Left lung (tissue), 10 donors: Measurements from ENCODE around the gene ZCCHC8. TPM values are rescaled to one million over a fixed set of nuclear protein-coding genes. Genes with fewer than 3 reads are reported as not detected.
"Not testable (repeated sequence)": the region's sequence is repeated elsewhere in the genome, so short reads cannot be mapped to it uniquely, and the experiment has no call there.

Experiments used
- ATAC-seq: fragments of 200-7000 bp; cut with Tn5 transposase; one replicate; pipeline ENCODE4 v1.9.1; 2020; ENCODE audit warnings: moderate library complexity
- DNase-seq, 4 donors: peaks; one replicate each; pipeline ENCODE4 v3.0.0-alpha.2; 2013 to 2020
- H3K27ac ChIP-seq, 2 donors: fragments of 200-600 bp; sonication (generic) in 1 of 2; one replicate each; pipeline versions ENCODE4 v1.5.0 to v1.8.0; 2020 to 2021
- H3K27me3 ChIP-seq, 2 donors: fragments of 200-600 bp; sonication (generic) in 1 of 2; one replicate each; pipeline versions ENCODE4 v1.5.0 to v1.8.0; 2020 to 2021
- H3K36me3 ChIP-seq, 2 donors: fragments of 200-600 bp; sonication (generic) in 1 of 2; one replicate each; pipeline versions ENCODE4 v1.5.0 to v1.8.0; 2020 to 2021
- H3K4me1 ChIP-seq, 2 donors: fragments of 200-600 bp; one replicate each; pipeline ENCODE4 v1.8.0; 2021
- H3K4me3 ChIP-seq, 2 donors: fragments of 200-600 bp; sonication (generic) in 1 of 2; one replicate each; pipeline versions ENCODE4 v1.5.0 to v1.8.0; 2020 to 2021; ENCODE audit warnings: mild to moderate bottlenecking in 1 of 2
- H3K9me3 ChIP-seq, 2 donors: fragments of 200-600 bp; sonication (generic) in 1 of 2; one replicate each; pipeline versions ENCODE4 v1.5.0 to v1.8.0; 2020 to 2021
- intact Hi-C, 2 donors: fragments of 100-400 bp; cut with DNase I; formaldehyde crosslinking; loops; one replicate each; pipeline versions ENCODE4 v1.11.2 to v1.14.2; 2022
- polyA plus RNA-seq, 6 donors: library from polyadenylated mRNA; unstranded; fragments of 120-200 nt; gene quantifications; one replicate each; pipeline ENCODE4 v1.2.1, GENCODE V29; 2013; ENCODE audit not compliant: insufficient read length in 6 of 6
- total RNA-seq, 2 donors: library from RNA; stranded (reverse); fragmentation: NEBNext Ultra II Directional; extraction: Animal tissue kit (Norgen Biotek cat#: 25700); gene quantifications; one replicate each; pipeline ENCODE4 v1.2.1, GENCODE V29; 2021
- TF ChIP-seq, protein P1 (sequence below), 2 donors: fragments of 200-600 bp; sonication (generic) in 1 of 2; IDR thresholded peaks; one replicate each; pipeline versions ENCODE4 v1.5.0 to v1.8.0; 2021; ENCODE audit warnings: antibody characterized with exemption in 2 of 2
- donor health status: DM: no; HTN: yes; CAD: no.
- donor health status: DM: no; HTN: no; CAD: no.

The ZCCHC8 gene
- total and polyA plus RNA-seq, 8 donors = 18.1 to 59.0 (median 48.0) TPM

DNA sequence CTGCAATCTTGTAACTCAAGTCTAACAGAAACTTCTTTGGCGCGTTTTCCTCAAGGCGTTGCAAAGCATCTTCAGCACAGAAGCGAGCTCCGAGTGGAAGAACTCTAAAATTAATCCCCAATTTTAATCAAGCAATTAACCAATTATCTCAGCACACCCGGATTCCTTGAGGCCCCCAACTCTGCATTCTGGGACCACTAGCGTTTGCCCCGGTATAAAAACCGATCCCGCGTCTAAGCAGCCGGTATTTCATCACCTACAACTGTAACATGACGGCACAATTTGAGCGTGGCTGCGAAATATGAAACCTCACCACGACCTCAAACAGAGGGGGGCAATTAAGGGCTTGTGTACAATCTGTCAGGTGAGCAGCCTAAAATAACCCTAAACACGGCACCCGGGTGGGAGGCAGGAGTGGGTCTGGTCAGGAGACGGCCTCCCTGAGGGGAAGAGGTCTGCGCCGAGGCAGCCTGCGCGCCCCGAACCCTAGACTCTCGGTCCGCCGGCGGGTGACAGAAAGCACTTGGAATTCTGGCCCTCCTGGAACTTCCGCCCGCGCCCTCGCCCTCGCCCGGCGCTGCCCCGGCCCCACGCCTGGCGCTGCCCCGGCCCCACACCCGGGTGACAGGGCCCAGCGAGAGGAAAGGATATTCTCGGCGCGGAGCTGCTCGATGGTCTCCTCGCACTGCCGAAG is 594 bp downstream of the ZCCHC8 start:
- H3K27me3 ChIP-seq = no peaks in the 10 kb centered on the region
- intact Hi-C loops = no loop called here
- H3K9me3 ChIP-seq = no peaks in the 10 kb centered on the region
- ATAC-seq (peak; percentile 61), DNase-seq (peak; percentile 55 to 89 (median 74))
- H3K36me3 ChIP-seq = peaks cover 6 to 49% of the 10 kb centered on the region in 2 donors
- peak overlapping the region; percentile 96 to 97 for H3K27ac ChIP-seq
- peaks cover 10 to 44% of the 10 kb centered on the region in 2 donors for H3K4me1 ChIP-seq
- TF ChIP-seq, protein P1, sequence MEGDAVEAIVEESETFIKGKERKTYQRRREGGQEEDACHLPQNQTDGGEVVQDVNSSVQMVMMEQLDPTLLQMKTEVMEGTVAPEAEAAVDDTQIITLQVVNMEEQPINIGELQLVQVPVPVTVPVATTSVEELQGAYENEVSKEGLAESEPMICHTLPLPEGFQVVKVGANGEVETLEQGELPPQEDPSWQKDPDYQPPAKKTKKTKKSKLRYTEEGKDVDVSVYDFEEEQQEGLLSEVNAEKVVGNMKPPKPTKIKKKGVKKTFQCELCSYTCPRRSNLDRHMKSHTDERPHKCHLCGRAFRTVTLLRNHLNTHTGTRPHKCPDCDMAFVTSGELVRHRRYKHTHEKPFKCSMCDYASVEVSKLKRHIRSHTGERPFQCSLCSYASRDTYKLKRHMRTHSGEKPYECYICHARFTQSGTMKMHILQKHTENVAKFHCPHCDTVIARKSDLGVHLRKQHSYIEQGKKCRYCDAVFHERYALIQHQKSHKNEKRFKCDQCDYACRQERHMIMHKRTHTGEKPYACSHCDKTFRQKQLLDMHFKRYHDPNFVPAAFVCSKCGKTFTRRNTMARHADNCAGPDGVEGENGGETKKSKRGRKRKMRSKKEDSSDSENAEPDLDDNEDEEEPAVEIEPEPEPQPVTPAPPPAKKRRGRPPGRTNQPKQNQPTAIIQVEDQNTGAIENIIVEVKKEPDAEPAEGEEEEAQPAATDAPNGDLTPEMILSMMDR (IDR thresholded peaks at IDR 0.05) = no peak
- H3K4me3 ChIP-seq = peak overlapping the region; percentile 62 to 84

DNA sequence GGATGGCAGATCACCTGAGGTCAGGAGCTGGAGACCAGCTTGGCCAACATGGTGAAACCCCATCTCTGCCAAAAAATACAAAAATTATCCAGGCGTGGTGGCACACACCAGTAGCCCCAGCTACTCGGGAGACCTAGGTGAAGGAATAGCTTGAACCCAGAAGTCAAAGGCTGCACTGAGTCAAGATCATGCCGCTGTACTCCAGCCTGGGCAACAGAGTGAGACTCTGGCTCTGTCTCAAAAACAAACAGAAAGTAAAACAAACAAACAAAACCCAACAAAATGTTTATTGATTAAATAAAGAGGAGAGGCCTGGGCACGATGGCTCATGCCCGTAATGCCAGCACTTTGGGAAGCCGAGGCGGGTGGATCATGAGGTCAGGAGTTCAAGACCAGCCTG is 5.5 kb downstream of the ZCCHC8 start:
- ATAC-seq (no peak), DNase-seq (no peak)
- Histone ChIP-seq H3K27me3 (no peaks in the 10 kb centered on the region), H3K27ac (no peak overlapping the region), H3K4me3 (no peak overlapping the region), H3K4me1 (peaks cover 10 to 32% of the 10 kb centered on the region in 2 donors), H3K9me3 (no peaks in the 10 kb centered on the region), H3K36me3 (peaks cover 0 to 67% of the 10 kb centered on the region in 2 donors)
- TF ChIP-seq, protein P1 (IDR thresholded peaks at IDR 0.05) = no peak
- intact Hi-C loops = no loop called here

DNA sequence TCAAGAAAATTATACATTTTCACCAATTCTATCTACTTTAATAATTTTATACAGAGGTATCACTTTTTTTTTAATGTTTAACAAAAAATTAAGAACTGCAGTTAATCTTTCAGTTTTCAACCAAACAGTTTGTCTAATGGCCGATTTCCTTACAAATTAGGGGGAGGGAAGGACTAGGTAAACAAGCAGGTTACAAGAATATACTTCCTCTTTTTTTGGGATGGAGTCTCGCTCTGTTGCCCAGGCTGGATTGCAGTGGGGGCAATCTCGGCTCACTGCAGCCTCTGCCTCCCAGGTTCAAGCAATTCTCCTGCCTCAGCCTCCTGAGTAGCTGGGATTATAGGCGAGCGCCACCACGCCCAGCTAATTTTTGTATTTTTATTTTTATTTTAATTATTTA is 7.5 kb downstream of the ZCCHC8 start:
- H3K4me1 ChIP-seq = peaks cover 0 to 15% of the 10 kb centered on the region in 2 donors
- H3K36me3 ChIP-seq = peaks cover 0 to 87% of the 10 kb centered on the region in 2 donors
- H3K4me3 ChIP-seq, intact Hi-C loops, H3K27ac ChIP-seq, DNase-seq, ATAC-seq, H3K27me3 ChIP-seq, H3K9me3 ChIP-seq: not testable (repeated sequence)

DNA sequence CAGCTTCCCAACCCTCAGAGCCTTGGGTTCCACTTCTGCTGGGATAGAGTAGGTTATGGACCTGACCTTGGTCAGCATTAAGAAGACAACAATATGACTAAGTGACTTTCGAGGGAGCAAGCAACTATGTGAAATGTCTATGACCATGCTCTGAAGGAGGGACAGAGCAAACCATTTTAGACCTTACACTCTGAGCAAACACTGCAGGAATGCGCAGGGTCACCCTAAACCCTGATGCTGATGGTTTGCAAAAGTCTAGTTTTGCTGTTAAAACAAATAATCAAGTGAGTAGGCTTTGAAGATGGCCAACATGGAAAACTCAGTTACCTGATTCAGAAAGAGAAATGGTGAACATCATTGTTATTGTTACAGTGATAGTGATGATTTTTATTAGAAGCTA is 8.7 kb downstream of the ZCCHC8 start:
- no peak overlapping the region for H3K27ac ChIP-seq
- TF ChIP-seq, protein P1 (IDR thresholded peaks at IDR 0.05) = no peak
- peaks cover 0 to 4% of the 10 kb centered on the region in 2 donors for H3K4me1 ChIP-seq
- intact Hi-C loops = no loop called here
- no peaks in the 10 kb centered on the region for H3K9me3 ChIP-seq
- no peak for ATAC-seq
- no peaks in the 10 kb centered on the region for H3K27me3 ChIP-seq
- no peak overlapping the region for H3K4me3 ChIP-seq
- DNase-seq = no peak
- peaks cover 0 to 95% of the 10 kb centered on the region in 2 donors for H3K36me3 ChIP-seq

DNA sequence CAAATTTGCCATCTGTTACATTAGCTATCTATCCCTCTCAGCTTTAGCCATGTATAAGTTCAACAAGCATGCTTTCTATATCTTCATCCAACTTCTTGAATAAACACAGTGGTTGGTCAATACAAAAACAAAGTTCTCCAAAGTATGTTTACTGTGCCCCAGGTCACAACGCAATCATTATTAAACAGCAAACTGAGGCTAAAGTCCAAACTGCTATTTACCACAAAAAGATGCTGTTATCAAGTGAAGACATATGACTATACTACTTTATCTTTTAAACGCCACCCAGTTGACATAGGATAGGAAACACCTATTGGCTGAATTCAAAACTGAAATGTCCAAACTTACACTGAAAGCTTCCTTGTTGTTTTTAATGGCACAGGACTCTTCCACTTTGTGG is 11.7 kb downstream of the ZCCHC8 start:
- peaks cover 0 to 97% of the 10 kb centered on the region in 2 donors for H3K36me3 ChIP-seq
- H3K4me1 ChIP-seq = no peaks in the 10 kb centered on the region
- no peaks in the 10 kb centered on the region for H3K9me3 ChIP-seq
- no peak overlapping the region for H3K27ac ChIP-seq
- no peaks in the 10 kb centered on the region for H3K27me3 ChIP-seq
- intact Hi-C loops = no loop called here
- no peak for DNase-seq
- no peak overlapping the region for H3K4me3 ChIP-seq
- TF ChIP-seq, protein P1 (IDR thresholded peaks at IDR 0.05) = no peak
- ATAC-seq = no peak

DNA sequence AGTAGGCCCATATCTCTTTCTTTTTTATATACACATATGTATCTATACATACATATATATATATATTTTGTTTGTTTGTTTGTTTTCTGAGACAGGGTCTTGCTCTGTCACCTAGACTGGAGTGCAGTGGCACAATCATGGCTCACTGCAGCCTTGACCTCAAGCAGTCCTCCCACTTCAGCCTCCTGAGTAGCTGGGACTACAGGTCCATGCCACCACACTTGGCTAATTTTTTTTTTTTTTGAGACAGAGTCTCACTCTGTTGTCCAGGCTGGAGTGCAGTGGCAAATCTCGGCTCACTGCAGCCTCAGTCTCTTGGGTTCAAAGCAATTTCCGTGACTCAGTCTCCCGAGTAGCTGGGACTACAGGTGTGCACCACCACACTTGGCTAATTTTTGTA is 12.9 kb downstream of the ZCCHC8 start:
- DNase-seq, H3K9me3 ChIP-seq, H3K4me3 ChIP-seq, H3K27ac ChIP-seq, intact Hi-C loops, H3K27me3 ChIP-seq, H3K4me1 ChIP-seq, ATAC-seq: not testable (repeated sequence)
- H3K36me3 ChIP-seq = peaks cover 0 to 95% of the 10 kb centered on the region in 2 donors
